Trophoblast cell (in vitro differentiated cells and primary cell): ENCODE measurements around the gene RNFT2.

Source experiments
- DNase-seq, 2 donors: peaks; one replicate each; pipeline ENCODE4 v3.0.0-alpha.2; 2016
- H2AFZ ChIP-seq: 2 replicates; pipeline ENCODE4 v1.6.1; 2013; ENCODE audit warnings: low read length, moderate library complexity, mild to moderate bottlenecking; ENCODE audit not compliant: insufficient read depth, poor library complexity
- H2AK5ac ChIP-seq: 2 replicates; pipeline ENCODE4 v1.6.1; 2013; ENCODE audit warnings: mild to moderate bottlenecking, low read length
- H2BK120ac ChIP-seq: 2 replicates; pipeline ENCODE4 v1.6.1; 2013; ENCODE audit warnings: low read length, mild to moderate bottlenecking, moderate library complexity; ENCODE audit not compliant: insufficient read depth, poor library complexity
- H2BK12ac ChIP-seq: 2 replicates; pipeline ENCODE4 v1.6.1; 2013; ENCODE audit warnings: mild to moderate bottlenecking, low read length, moderate library complexity
- H2BK5ac ChIP-seq: 2 replicates; pipeline ENCODE4 v1.6.1; 2013; ENCODE audit warnings: low read length, low read depth, moderate library complexity, mild to moderate bottlenecking; ENCODE audit not compliant: poor library complexity
- H3K14ac ChIP-seq: 2 replicates; pipeline ENCODE4 v1.6.1; 2013; ENCODE audit warnings: mild to moderate bottlenecking, low read length
- H3K18ac ChIP-seq: 2 replicates; pipeline ENCODE4 v1.6.1; 2013; ENCODE audit warnings: mild to moderate bottlenecking, low read length
- H3K23ac ChIP-seq: 2 replicates; pipeline ENCODE4 v1.6.1; 2013; ENCODE audit warnings: low read length
- H3K27ac ChIP-seq: 2 replicates; pipeline ENCODE4 v1.5.1; 2013; ENCODE audit warnings: low read depth, mild to moderate bottlenecking, inconsistent platforms, low read length, moderate library complexity
- H3K27me3 ChIP-seq: 2 replicates; pipeline ENCODE4 v1.6.1; 2013; ENCODE audit warnings: inconsistent platforms, mild to moderate bottlenecking, low read length, moderate library complexity; ENCODE audit not compliant: insufficient read depth
- H3K36me3 ChIP-seq, 2 experiments: 1 replicate in 1 of 2; 2 replicates in 1 of 2; pipeline ENCODE4 v1.6.1; 2013; ENCODE audit warnings: low read length in 2 of 2, mild to moderate bottlenecking in 2 of 2, moderate library complexity in 1 of 2; ENCODE audit not compliant: insufficient read depth in 2 of 2, control insufficient read depth in 1 of 2
- H3K4ac ChIP-seq: 2 replicates; pipeline ENCODE4 v1.6.1; 2013; ENCODE audit warnings: low read depth, mild to moderate bottlenecking, low read length, moderate library complexity
- H3K4me1 ChIP-seq, 2 experiments: 1 replicate in 1 of 2; 2 replicates in 1 of 2; pipeline ENCODE4 v1.6.1; 2013; ENCODE audit warnings: low read length in 2 of 2, mild to moderate bottlenecking in 2 of 2, moderate library complexity in 1 of 2; ENCODE audit not compliant: insufficient read depth in 2 of 2, control insufficient read depth in 1 of 2
- H3K4me2 ChIP-seq: 2 replicates; pipeline ENCODE4 v1.6.1; 2013; ENCODE audit warnings: inconsistent platforms, mild to moderate bottlenecking, low read length, moderate library complexity
- H3K4me3 ChIP-seq: 2 replicates; pipeline ENCODE4 v1.5.1; 2013; ENCODE audit warnings: mild to moderate bottlenecking, low read depth, low read length, inconsistent platforms
- H3K79me1 ChIP-seq: one replicate; pipeline ENCODE4 v1.6.1; 2013; ENCODE audit warnings: low read length
- H3K79me2 ChIP-seq: 2 replicates; pipeline ENCODE4 v1.6.1; 2013; ENCODE audit warnings: low read length, mild to moderate bottlenecking; ENCODE audit not compliant: control insufficient read depth, insufficient read depth, poor library complexity
- H3K9ac ChIP-seq: 2 replicates; pipeline ENCODE4 v1.6.1; 2013; ENCODE audit warnings: mild to moderate bottlenecking, low read length
- H3K9me3 ChIP-seq: 2 replicates; pipeline ENCODE4 v1.6.1; 2013; ENCODE audit warnings: low read depth, mild to moderate bottlenecking, control low read depth, inconsistent platforms, low read length; ENCODE audit not compliant: insufficient read depth
- H4K12ac ChIP-seq: 2 replicates; pipeline ENCODE4 v1.6.1; 2013; ENCODE audit warnings: low read depth, mild to moderate bottlenecking, low read length, moderate library complexity
- H4K8ac ChIP-seq: 2 replicates; pipeline ENCODE4 v1.6.1; 2013; ENCODE audit warnings: low read depth, mild to moderate bottlenecking, low read length, moderate library complexity
- H4K91ac ChIP-seq: one replicate; pipeline ENCODE4 v1.6.1; 2013; ENCODE audit warnings: low read depth, mild to moderate bottlenecking, low read length, moderate library complexity
- WGBS: extraction: QIAGEN DNeasy Blood & Tissue Kit; methylation state at CpG from one replicate; pipeline ENCODE4 v1.1.7; 2013; ENCODE audit warnings: missing lambda C conversion rate; ENCODE audit not compliant: insufficient read length, insufficient coverage; ENCODE audit errors: extremely low coverage; 5-methylcytosine and 5-hydroxymethylcytosine counted together

The RNFT2 gene

DNA sequence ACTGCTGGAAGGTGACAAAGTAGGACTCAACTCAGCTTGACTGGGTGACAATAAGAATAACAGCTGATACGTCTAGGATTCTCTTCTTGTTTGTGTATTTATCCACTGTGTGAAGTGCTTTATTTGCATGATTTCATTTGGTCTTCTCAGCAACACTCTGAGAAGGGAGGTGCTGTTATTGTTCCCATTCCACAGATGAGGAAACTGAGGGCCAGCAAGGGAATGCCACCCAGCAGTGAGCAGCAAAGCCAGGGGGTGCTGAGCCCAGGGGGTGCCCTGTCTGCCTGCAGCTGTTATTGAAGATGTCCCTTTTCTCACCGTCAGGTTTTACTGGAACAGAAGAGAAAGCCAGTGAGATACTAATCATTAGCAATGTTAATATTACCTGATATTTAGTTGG, 62.8 kb downstream of the RNFT2 start:
- Histone ChIP-seq H3K18ac (no peak overlapping the region), H3K79me2 (no peaks in the 10 kb centered on the region), H4K91ac (no peak overlapping the region), H3K4me1 (no peaks in the 10 kb centered on the region), H3K36me3 (no peaks in the 10 kb centered on the region), H4K12ac (no peak overlapping the region), H2AFZ (no peak overlapping the region), H3K9me3 (peaks cover 6% of the 10 kb centered on the region), H3K27me3 (no peaks in the 10 kb centered on the region), H2BK5ac (no peak overlapping the region), H3K4ac (no peak overlapping the region), H3K23ac (no peak overlapping the region), H3K27ac (no peak overlapping the region), H3K14ac (no peak overlapping the region), H3K4me2 (no peak overlapping the region), H2BK12ac (no peak overlapping the region), H3K9ac (no peak overlapping the region), H2AK5ac (no peak overlapping the region), H3K4me3 (no peak overlapping the region), H2BK120ac (no peak overlapping the region), H4K8ac (no peak overlapping the region), H3K79me1 (no peaks in the 10 kb centered on the region)
- no peak for DNase-seq
- no CpG with 5 or more reads among the region's 2 CpGs for WGBS

- no peaks in the 10 kb centered on the region for H3K4me1 ChIP-seq
- no peak overlapping the region for H2AK5ac ChIP-seq
- no peak overlapping the region for H3K18ac ChIP-seq
- no peak overlapping the region for H3K23ac ChIP-seq
- no peak overlapping the region for H4K91ac ChIP-seq
- no peak overlapping the region for H3K14ac ChIP-seq
- no peak overlapping the region for H2BK12ac ChIP-seq
- peaks cover 6% of the 10 kb centered on the region for H3K9me3 ChIP-seq
- H3K79me1 ChIP-seq: no peaks in the 10 kb centered on the region
- no peak overlapping the region for H4K12ac ChIP-seq
- no peak overlapping the region for H3K27ac ChIP-seq
- no peak for DNase-seq
- H4K8ac ChIP-seq: no peak overlapping the region
- H3K9ac ChIP-seq: no peak overlapping the region
- no peaks in the 10 kb centered on the region for H3K79me2 ChIP-seq
- H3K27me3 ChIP-seq: no peaks in the 10 kb centered on the region
- no peak overlapping the region for H3K4me2 ChIP-seq
- WGBS: no CpG with 5 or more reads among the region's 3 CpGs
- no peak overlapping the region for H2AFZ ChIP-seq
- H3K4ac ChIP-seq: no peak overlapping the region
- H2BK120ac ChIP-seq: no peak overlapping the region
- no peaks in the 10 kb centered on the region for H3K36me3 ChIP-seq
- no peak overlapping the region for H2BK5ac ChIP-seq
- H3K4me3 ChIP-seq: no peak overlapping the region
Measured at GRCh38 chr12:116802018-116802417, 63.9 kb downstream of the RNFT2 start.

DNA sequence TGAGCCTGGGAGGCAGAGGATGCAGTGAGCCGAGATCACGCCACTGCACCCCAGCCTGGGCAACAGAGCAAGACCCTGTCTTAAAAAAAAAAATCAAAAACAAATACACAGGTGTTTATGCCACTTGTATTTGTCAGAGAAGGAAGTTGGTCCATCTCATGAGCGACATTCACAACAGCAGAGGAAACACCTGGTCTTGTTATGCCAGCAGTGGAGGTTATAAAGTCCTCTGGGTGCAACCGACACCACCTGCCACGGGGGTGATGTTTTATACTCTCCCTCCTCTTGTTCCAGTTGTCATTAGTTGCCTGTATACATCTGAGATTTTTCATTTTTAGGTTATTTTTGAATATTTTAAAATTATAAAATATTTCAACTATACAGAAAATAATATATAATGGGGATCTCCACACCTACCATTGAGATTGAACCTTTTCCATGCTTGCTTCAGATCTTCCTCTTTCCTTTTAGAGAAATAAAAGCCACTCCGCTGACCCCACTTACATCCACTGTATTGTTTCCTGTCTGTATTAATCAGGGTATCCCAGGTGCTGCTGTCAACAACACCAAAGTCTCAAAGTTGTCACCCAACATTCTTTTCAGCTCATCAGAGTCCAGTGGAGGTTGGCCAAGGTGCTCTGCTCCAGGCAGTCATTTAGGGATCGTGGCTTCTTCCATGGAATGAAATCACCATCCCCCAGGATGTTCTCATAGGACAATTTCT, 65.1 kb downstream of the RNFT2 start:
- Histone ChIP-seq H2BK12ac (no peak overlapping the region), H2BK5ac (no peak overlapping the region), H2AK5ac (no peak overlapping the region), H4K8ac (no peak overlapping the region), H3K79me2 (no peaks in the 10 kb centered on the region), H4K12ac (no peak overlapping the region), H2BK120ac (no peak overlapping the region), H3K79me1 (no peaks in the 10 kb centered on the region), H3K4ac (no peak overlapping the region), H3K27me3 (no peaks in the 10 kb centered on the region), H4K91ac (no peak overlapping the region), H3K9ac (no peak overlapping the region), H3K4me1 (no peaks in the 10 kb centered on the region), H3K14ac (no peak overlapping the region), H3K36me3 (no peaks in the 10 kb centered on the region), H3K4me3 (no peak overlapping the region), H2AFZ (no peak overlapping the region), H3K18ac (no peak overlapping the region), H3K23ac (no peak overlapping the region), H3K4me2 (no peak overlapping the region), H3K9me3 (no peaks in the 10 kb centered on the region), H3K27ac (no peak overlapping the region)
- no peak for DNase-seq
- no CpG with 5 or more reads among the region's 7 CpGs for WGBS

DNA sequence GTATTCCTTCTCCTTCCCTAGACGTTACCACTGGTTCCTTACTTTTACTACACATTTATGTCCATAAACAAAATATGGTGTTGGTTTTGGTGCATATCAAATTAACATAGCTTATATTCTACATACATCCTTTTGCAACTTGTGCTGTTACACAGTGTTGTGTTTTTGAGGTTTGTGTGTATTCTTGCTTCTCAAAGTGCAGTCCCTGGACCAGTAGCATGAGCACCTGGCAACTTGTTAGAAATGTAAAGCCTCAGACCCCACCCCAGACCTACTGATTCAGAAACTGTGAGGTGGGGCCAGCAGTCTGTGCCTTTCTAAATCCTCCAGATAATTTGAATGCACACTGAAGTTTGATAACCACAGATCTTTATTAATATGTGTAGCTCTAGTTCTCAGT, 65.9 kb downstream of the RNFT2 start:
- no peak overlapping the region for H3K27ac ChIP-seq
- no peak overlapping the region for H3K9ac ChIP-seq
- H3K4ac ChIP-seq: no peak overlapping the region
- no peak for DNase-seq
- no peak overlapping the region for H3K4me3 ChIP-seq
- no peak overlapping the region for H2AK5ac ChIP-seq
- WGBS: no CpG with 5 or more reads among the region's 1 CpG
- H4K91ac ChIP-seq: no peak overlapping the region
- no peak overlapping the region for H2AFZ ChIP-seq
- H2BK12ac ChIP-seq: no peak overlapping the region
- H3K14ac ChIP-seq: no peak overlapping the region
- no peak overlapping the region for H3K18ac ChIP-seq
- H3K9me3 ChIP-seq: peaks cover 2% of the 10 kb centered on the region
- H3K79me2 ChIP-seq: no peaks in the 10 kb centered on the region
- no peaks in the 10 kb centered on the region for H3K27me3 ChIP-seq
- no peak overlapping the region for H2BK5ac ChIP-seq
- no peak overlapping the region for H4K12ac ChIP-seq
- H3K36me3 ChIP-seq: no peaks in the 10 kb centered on the region
- no peak overlapping the region for H3K23ac ChIP-seq
- H3K4me2 ChIP-seq: no peak overlapping the region
- H3K79me1 ChIP-seq: no peaks in the 10 kb centered on the region
- H2BK120ac ChIP-seq: no peak overlapping the region
- no peaks in the 10 kb centered on the region for H3K4me1 ChIP-seq
- H4K8ac ChIP-seq: no peak overlapping the region
